Measurements from ENCODE around the gene PKP4.

PKP4 gene

GRCh38 chr2:158567208-158567607 is 110.5 kb downstream of the PKP4 start:
- Histone ChIP-seq H3K9me3 (ENCODE audit: insufficient read depth, low read length) (no peaks in the 10 kb centered on the region), H3K9ac (ENCODE audit: low read length) (no peak overlapping the region), H2AFZ (ENCODE audit: low read depth, low read length, severe bottlenecking) (no peak overlapping the region), H3K4me3 (ENCODE audit: insufficient read depth, low read length, poor library complexity, severe bottlenecking) (no peak overlapping the region), H3K4me2 (ENCODE audit: low read depth, low read length, poor library complexity, severe bottlenecking) (no peak overlapping the region), H3K27ac (ENCODE audit: low read depth, low read length) (no peak overlapping the region), H3K79me2 (ENCODE audit: insufficient read depth, low read length) (no peaks in the 10 kb centered on the region), H3K27me3 (ENCODE audit: low read length) (no peaks in the 10 kb centered on the region), H4K20me1 (ENCODE audit: low read depth, low read length) (no peaks in the 10 kb centered on the region), H3F3A (ENCODE audit: insufficient read depth) (no peaks in the 10 kb centered on the region), H3K9me2 (replicated peaks; ENCODE audit: insufficient read depth, low read length) (0 out of 2 replicates have a peak, but pooled peaks cover 3% of the 10 kb centered on the region), H3K36me3 (ENCODE audit: low read length) (no peaks in the 10 kb centered on the region)
- TF ChIP-seq EZH2phosphoT487 (conservative IDR thresholded peaks at IDR 0.05; ENCODE audit: low read length) (no peak), CTCF (IDR thresholded peaks at IDR 0.05; ENCODE audit: insufficient read depth, low read length, poor library complexity, severe bottlenecking) (no peak)

DNA sequence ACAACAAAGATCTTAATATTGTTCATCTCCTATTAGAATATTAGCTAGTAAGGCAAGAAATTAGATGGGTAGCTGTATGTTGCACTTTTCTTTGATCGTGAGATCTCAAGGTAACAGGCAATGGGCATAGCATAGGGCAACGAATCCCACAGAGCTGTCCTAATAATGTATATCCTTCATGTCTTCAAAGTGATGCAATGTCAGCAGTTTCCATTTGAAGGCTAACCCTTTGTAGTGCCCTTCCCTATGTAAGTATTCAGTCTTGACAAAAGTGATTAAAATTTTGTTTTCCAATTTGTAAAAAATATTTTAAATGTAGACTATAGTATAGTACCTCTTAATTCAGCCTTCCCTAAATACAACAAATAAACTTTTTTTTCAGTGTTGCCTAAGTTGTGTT is 112.5 kb downstream of the PKP4 start:
- no peak overlapping the region for H3K9ac ChIP-seq (ENCODE audit: low read length)
- TF ChIP-seq EZH2phosphoT487 (conservative IDR thresholded peaks at IDR 0.05; ENCODE audit: low read length) (no peak), CTCF (IDR thresholded peaks at IDR 0.05; ENCODE audit: insufficient read depth, low read length, poor library complexity, severe bottlenecking) (no peak)
- 0 out of 2 replicates have a peak, but pooled peaks cover 3% of the 10 kb centered on the region for H3K9me2 ChIP-seq (replicated peaks; ENCODE audit: insufficient read depth, low read length)
- no peak overlapping the region for H3K4me3 ChIP-seq (ENCODE audit: insufficient read depth, low read length, poor library complexity, severe bottlenecking)
- H3K27me3 ChIP-seq (ENCODE audit: low read length) = no peaks in the 10 kb centered on the region
- H3K27ac ChIP-seq (ENCODE audit: low read depth, low read length) = no peak overlapping the region
- no peaks in the 10 kb centered on the region for H4K20me1 ChIP-seq (ENCODE audit: low read depth, low read length)
- H3K9me3 ChIP-seq (ENCODE audit: insufficient read depth, low read length) = no peaks in the 10 kb centered on the region
- no peaks in the 10 kb centered on the region for H3K36me3 ChIP-seq (ENCODE audit: low read length)
- no peak overlapping the region for H3K4me2 ChIP-seq (ENCODE audit: low read depth, low read length, poor library complexity, severe bottlenecking)
- no peaks in the 10 kb centered on the region for H3F3A ChIP-seq (ENCODE audit: insufficient read depth)
- H2AFZ ChIP-seq (ENCODE audit: low read depth, low read length, severe bottlenecking) = no peak overlapping the region
- H3K79me2 ChIP-seq (ENCODE audit: insufficient read depth, low read length) = no peaks in the 10 kb centered on the region

DNA sequence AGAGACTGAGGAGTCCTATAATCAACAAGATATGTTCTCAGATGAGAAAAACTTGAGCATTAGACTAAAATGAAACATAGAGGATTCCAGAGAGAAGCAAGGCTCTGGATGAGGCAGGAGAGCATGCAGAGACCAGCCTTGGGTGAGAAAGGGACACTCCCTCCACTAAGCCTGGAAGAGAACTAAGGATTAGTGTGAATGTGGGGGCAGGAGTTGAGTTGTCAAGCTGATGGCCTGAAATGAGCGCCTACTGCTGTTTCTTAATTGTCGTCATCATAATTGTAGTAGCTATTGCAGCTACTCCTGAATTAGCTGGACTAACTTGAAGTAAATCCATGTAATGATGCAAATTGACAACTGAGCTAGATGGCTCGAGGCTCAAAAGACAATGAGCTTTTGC is 114.1 kb downstream of the PKP4 start:
- no peak overlapping the region for H3K4me2 ChIP-seq (ENCODE audit: low read depth, low read length, poor library complexity, severe bottlenecking)
- H3K27me3 ChIP-seq (ENCODE audit: low read length) = no peaks in the 10 kb centered on the region
- H2AFZ ChIP-seq (ENCODE audit: low read depth, low read length, severe bottlenecking) = no peak overlapping the region
- H3K9ac ChIP-seq (ENCODE audit: low read length) = no peak overlapping the region
- no peaks in the 10 kb centered on the region for H3K36me3 ChIP-seq (ENCODE audit: low read length)
- H3K27ac ChIP-seq (ENCODE audit: low read depth, low read length) = no peak overlapping the region
- no peaks in the 10 kb centered on the region for H3F3A ChIP-seq (ENCODE audit: insufficient read depth)
- H3K9me3 ChIP-seq (ENCODE audit: insufficient read depth, low read length) = no peaks in the 10 kb centered on the region
- no peaks in the 10 kb centered on the region for H3K79me2 ChIP-seq (ENCODE audit: insufficient read depth, low read length)
- H3K9me2 ChIP-seq (replicated peaks; ENCODE audit: insufficient read depth, low read length) = 0 out of 2 replicates have a peak, but pooled peaks cover 3% of the 10 kb centered on the region
- H3K4me3 ChIP-seq (ENCODE audit: insufficient read depth, low read length, poor library complexity, severe bottlenecking) = no peak overlapping the region
- H4K20me1 ChIP-seq (ENCODE audit: low read depth, low read length) = no peaks in the 10 kb centered on the region
- TF ChIP-seq EZH2phosphoT487 (conservative IDR thresholded peaks at IDR 0.05; ENCODE audit: low read length) (no peak), CTCF (IDR thresholded peaks at IDR 0.05; ENCODE audit: insufficient read depth, low read length, poor library complexity, severe bottlenecking) (no peak)
